ENCODE results near the gene GAD1. TPM values are rescaled to one million over a fixed set of nuclear protein-coding genes. Genes with fewer than 3 reads are reported as not detected.

GAD1 gene
- total RNA-seq: 58.2 TPM

DNA sequence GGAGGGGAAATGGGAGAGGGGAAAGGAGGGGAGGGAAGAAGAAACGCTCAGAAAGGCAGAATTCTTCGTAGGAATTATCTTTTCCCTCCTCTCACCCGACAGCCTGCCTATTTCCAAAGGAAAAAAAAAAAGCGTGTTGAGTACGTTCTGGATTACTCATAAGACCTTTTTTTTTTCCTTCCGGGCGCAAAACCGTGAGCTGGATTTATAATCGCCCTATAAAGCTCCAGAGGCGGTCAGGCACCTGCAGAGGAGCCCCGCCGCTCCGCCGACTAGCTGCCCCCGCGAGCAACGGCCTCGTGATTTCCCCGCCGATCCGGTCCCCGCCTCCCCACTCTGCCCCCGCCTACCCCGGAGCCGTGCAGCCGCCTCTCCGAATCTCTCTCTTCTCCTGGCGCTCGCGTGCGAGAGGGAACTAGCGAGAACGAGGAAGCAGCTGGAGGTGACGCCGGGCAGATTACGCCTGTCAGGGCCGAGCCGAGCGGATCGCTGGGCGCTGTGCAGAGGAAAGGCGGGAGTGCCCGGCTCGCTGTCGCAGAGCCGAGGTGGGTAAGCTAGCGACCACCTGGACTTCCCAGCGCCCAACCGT, at the start of gene GAD1:
TSS of gene GAD1 (plus strand) at position 384 of the 589 bp plus-strand sequence. CDS start 1,705 bp downstream, outside the sequence.
- DNase-seq: no peak

DNA sequence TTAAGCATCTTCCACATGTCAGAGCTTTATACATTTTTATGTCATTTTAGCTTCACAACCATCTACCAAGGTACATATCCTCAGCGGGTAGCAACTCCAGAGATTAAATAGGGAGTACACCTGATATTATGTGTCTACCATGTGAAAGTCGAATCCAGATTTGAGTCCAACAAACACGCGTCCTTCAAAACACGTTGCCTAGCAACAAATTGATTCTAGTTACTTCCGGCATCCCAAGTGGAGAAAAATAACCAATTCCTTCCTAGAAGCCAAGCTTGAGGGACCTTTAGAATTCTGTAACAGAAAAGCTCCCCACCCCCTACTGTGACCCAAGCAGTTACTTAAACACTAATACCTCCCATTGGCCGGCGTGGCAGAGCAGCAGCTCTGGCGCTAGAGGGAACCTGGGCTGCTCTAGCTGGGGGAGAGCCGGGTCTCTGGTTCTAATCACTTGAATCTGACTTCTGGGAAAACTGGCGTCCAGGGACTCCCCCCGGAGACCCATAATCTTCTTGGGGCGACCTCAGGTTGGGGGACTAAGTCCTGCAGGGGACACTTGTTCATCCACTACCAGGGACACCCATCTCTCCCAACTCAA, 46.6 kb upstream of the GAD1 start, which contains the start of gene ERICH2:
TSS of gene ERICH2 (plus strand) at position 371 of the 598 bp plus-strand sequence. CDS start 304 bp downstream, outside the sequence.
- no peak for DNase-seq

DNA sequence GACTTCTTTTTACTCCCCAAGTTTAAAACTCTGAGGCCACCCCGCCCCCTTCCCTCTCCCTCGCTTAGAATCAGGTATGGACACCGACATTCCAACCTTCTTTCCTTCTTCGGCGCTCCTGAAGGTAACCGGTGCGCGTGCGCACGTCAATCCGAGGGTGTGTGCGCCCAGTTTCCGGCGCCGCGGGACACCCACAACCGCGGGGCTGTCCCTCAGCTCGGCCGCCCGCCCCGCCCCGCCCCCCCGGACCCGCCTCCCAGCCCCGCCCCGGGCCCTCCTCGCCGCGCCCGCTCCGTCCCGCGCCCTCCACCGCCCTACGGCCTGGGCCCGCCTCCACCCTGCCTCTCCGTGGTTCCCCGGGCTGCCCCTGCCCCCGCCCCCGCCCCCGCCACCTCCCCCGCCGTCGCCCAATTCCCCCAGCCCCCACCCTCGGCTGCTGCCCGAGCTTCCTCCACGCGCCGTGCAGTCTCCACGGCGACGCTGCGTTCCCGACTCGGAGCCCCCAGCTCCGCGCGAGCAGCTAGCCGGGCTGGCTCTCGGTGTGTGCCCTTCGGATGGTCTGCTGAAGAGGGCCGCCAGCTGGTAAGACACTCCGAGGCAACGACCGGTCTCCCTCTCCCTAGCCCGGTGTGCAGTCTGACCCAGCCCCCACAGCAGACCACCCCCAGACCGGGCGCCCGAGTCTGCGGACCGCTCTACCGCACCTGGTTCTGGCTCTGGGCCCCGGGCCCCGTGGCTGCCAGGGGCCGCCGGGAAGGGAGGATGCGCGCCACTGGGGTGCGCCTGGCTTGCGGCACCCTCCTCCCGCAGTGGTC, 45.9 kb upstream of the GAD1 start:
- DNase-seq: peak; percentile 77

DNA sequence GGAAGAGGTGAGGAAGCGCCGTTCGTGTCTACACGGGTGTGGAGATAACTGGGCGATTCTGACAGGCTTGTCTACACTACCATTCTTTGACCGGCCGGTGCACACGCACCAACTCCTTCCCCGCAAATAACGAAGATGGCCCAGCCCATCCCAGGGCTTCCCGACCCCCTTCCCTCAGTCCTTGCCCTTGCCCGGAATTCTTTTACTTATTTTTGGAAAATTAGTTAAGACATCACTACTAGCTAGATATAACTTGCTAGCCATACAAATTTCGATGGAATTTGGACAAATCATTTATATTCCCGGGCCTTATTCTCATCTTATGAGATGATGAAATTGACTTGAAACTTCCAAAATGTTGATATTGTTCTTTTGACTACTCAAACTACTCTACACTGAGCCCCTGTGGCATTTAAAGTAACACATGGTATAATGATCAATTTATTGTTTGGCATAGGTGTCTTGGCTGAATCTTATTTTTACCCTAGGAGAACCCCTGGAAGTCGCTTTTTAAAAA, 45.2 kb upstream of the GAD1 start:
- no peak for DNase-seq

DNA sequence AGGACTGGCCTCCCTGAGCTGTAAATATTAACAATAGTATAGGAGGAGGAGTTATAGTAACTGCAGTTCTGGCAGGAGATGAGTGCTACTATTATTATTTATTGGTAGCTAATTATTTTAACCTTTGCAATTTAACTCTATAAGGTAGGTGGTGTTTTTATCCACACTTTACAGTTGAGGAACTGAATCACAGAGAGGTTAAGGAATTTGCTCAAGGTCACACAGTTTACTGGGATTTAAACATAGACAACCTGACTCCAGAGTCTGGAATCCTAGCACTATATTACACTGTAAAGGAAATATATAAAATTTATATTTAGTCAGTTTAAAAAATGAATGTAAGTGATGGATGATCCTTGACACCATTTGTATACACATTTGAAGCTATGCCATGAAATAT, 44.4 kb upstream of the GAD1 start:
- no peak for DNase-seq

DNA sequence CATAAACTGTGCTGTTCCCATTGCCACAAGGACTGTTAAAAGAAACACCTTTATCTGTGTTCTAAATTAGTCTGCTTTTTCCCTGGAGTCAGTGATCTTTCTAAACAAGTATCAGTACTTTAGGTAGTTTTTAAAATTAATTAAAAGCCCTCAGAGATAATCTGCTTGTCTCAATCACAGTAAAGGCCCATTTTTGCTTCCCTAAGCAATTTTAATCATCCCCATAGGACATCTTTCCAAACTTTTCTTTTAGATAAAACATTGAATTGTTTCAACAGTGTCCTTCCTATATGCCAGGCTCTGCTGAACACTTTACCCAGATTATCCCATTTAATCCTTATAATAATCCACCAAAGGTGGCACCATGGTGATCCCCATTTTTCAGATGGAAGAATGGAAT, 42.6 kb upstream of the GAD1 start:
- DNase-seq: no peak

DNA sequence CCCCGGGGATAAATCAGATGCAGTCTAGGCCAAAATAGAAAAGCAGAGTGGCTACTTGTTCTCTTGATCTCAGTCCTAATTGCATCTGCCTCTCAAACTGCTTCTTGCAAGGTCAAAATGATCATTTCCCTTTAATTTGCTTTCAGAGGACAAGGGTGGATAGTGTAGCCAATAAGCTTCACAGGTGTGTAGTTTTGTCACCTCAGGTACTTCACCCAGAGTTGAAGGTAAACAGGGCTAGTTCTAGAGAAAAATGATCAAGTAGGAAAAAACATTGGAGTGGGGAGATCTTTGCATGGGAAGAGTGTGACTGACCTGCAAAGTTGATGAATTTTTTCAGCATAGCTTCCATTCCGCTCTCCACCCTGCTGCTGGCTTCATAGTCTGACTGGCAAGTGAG, 37.8 kb upstream of the GAD1 start:
- DNase-seq: no peak

DNA sequence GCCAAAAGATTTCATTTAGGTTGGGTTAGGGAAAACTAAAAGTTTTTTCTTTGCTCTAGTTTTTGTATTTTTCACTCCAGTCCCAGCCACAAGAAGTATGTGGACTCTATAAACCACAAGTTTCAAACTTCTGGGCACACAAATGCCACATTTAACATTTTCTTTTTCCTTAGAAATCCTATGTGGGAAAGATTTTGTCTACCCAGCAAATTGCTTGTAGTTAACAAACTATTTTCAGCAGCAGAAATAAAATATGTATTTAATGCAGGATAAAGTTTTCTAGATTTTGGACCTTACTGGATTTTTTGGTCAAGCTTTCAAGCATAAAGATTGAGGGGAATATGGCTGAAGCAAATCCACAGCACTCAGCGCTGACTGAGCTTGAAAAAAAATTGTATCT, 37.4 kb upstream of the GAD1 start:
- DNase-seq: no peak

DNA sequence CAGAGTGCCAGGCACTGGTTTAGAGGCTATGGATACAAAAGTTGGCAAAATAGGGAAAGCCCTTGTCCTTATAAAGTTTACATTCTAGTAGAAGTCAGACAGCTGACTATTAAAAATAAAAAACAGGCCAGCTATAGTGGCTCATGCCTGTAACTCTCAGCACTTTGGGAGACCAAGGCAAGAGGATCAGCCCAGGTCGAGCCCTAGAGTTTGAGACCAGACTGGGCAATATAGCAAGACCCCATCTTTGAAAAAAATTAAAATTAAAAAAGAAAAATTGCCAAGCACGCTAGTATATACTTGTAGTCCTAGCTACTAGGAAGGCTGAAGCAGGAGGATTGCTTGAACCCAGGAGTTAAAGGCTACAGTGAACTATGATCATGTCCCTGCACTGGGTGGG, 34.0 kb upstream of the GAD1 start:
- no peak for DNase-seq

DNA sequence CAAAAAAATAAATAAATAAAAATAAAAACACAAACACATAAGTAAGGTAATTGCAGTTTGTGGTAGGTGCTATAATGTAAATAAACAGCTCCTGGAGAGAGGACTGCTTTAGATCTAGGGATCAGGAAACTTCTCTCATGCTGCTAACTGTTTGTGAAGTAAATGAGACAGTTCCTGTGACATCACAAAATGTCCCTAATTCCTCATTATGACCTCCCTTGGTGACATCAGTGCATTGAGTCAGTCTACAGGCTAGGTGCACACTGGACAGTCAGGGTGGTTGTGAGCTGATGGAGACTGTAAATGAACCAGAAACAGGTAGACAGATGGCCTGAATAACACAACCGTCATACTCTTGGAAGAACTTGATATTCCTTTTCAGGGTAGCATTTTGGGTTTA, 33.1 kb upstream of the GAD1 start:
- no peak for DNase-seq

DNA sequence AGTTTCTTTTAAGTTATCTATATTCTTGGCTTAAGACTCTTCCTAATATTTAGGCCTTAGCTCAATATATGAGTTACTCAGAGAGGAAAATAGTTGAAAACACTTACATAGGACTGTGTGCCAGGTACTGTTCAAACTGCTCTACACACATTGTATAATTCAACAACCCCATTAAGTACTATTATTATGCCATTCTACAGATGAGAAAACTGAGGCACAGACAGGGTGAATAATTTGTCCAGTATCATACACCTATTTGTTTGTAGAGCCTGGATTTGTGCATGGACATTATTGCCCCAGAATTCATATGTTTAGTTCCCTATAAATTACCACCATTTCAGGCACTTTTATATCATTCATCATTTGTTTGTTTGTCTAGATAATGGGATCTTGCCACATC, 17.7 kb upstream of the GAD1 start:
- DNase-seq: no peak

DNA sequence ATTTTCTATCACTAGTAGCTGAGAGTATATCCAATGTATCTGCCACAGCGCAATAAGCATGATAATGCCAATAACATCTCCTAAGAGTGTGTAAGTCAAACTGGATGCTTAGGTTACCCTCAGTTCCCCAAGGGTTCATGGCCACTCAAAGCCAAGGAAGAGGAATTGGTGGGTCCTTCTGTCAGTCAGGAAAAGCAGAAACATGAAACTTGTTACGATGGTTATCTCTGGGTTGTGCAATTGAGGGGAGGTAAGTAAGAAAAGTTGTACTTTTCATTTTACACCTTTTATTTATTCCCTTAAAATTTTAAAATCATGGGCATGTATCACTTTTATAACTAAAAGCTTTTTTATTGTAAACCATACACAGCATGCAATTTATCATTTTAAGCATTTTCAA, 10.1 kb upstream of the GAD1 start:
- no peak for DNase-seq

DNA sequence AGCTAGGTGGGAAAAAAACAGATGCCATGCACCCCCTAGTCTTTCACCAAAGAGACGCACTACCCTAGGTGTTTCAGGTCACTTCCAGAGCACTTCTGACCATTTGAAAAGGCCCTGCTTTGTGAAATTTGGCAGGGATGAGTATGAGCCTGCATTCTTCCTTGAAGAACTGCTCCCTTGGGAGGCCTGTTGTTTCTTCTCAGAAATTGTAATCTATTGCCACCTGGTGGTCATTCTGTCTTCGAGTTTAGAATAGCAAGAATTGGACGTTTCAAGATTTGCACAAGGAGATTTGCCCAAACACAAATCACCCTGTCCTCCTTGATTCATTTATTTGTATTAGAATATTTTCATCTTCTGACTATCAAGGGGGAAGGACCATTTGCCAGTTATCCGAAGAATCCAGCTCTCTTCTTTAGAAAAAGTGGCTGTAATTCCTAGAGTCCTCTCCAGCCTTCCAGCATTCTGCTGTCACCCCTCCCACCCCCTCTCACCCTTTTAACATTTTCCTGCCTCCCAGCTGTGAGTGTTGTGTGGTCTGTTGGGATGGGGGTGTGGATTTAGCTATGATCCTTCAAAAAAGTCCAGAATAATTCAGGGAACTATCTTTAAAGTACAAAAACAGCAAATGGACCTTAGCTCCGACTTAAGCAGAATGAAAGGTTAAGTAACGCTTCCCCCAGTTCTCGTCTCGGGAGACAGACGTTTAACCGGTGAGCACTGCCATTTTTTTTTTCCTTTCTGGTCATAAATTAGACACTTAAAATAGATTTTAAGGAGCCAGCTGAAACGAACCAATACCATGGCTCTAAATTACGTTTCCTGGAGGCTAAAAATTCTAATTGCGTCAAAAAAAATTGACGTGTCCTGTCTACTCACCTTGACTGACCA, 3.7 kb upstream of the GAD1 start:
- DNase-seq: no peak

DNA sequence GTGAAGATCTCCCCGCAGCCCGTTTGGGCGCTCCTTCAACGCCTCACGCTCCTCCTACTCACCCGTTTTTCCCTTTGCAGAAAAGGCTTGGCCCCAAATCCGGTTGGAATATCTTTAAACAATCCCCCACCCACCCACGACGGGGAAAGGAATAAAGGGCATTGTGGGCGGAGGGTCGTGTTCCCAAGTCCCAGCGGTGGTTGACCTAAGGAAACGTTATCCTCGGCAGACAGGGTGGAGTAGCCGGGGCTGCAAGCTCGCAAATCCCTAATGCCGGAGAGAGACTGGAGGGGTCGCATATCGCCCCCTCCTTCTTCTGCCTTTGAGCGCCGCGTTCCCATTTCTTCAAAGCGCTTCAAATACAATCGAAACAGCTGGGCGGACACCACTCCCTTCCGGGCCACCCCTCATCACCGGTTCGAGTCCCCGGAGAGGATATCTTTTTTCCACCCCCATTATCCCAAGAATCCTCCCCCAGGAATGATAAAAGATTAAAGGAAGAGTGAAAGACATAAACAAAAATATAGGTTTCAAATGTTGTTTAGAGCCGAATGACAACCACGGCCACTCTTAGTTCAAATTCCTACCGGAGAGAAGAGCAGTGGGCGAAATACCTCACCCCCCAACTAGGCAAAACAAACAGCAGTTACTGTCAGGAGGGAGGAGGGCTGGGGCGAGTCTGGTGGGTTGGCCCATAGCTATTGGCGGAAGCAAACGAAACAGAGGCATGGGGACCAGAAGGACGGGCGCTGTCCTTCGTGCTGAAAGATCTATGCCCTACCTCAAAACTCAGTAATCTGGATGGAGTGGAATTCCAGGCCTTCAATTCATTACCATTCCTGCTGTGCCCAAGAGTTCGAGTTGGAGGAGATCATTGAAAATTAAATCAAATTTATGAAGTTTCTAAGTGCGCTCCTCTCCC, 2.8 kb upstream of the GAD1 start:
- DNase-seq: no peak

DNA sequence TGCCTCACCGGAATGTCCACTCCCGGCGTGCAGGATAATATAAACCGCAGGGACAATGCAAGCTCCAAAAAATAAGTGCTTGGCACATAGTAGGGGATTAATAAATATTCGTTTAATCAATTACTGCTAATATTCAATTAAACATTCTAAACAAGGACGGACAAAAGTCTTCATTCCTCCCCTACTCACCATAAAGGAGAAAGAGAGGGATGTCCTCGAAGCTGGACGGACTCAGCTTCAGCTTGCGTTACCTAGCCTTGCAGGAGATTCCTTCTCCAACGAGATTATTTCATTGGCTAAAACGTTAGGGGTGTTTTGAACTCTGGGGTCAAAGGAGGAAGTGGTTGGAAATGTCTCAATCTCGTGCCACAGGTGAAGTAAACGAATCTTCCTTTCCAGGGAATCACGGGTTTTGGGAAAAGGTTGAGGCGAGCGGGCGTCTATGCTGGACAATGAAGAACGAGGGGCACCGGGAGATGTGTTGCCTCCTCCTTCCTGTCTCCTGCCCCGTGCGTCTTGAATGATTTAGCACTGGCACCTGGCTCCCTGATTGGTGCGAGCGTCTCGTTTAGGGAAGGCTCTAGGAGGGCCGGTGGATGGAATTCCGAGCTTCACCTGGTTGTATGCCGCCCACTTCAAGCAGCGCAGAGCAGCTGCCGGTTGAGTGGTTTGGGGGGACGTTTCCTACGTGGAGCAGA, 2.0 kb upstream of the GAD1 start:
- no peak for DNase-seq

DNA sequence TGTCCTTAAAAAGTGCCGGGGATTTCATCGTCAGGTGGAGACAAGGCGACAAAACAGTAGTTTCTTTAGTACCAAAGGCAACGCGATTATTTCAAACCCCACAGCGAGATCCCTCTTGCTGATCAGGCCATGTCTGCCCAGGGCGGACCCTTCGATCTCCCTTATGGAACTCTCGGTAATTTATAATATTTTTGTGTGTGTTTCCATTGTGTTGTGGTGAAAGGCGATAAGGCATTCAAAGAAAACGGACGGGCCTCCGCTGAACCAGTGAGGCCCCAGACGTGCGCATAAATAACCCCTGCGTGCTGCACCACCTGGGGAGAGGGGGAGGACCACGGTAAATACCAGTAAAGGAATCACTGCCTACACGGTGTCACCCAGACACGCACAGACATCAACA, 1.4 kb upstream of the GAD1 start:
- DNase-seq: no peak

DNA sequence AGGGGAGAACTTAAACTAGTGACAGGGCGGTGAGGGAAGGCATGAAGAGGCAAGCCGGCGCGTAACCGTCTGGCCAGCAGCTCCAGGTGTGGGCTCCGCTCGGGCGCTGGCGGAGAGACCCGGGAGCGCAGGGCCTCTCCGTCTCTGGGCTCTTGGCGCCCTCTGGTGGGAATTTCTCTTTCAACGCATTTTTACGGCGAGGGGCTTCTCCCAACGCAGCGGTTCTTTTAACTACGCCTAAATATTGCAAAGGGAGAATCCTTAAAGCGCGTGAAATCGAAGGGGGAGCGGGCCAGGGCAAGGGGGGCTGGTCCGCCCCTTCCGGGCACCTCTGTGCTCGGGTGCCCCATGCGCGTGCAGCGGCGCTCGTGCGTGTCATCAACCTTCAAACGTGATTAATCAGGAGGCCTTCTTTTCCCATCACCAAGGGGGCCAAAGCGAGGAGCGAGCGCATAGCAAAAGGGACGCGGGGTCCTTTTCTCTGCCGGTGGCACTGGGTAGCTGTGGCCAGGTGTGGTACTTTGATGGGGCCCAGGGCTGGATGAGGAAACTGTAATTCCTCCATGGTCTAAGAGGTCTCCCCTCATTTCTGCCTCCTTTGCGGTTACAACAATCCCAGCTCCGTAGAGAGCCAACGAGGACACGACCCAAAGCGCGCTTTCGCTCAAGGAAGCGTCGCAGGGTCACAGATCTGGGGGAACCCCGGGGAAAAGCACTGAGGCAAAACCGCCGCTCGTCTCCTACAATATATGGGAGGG, 762 bp upstream of the GAD1 start:
- no peak for DNase-seq

DNA sequence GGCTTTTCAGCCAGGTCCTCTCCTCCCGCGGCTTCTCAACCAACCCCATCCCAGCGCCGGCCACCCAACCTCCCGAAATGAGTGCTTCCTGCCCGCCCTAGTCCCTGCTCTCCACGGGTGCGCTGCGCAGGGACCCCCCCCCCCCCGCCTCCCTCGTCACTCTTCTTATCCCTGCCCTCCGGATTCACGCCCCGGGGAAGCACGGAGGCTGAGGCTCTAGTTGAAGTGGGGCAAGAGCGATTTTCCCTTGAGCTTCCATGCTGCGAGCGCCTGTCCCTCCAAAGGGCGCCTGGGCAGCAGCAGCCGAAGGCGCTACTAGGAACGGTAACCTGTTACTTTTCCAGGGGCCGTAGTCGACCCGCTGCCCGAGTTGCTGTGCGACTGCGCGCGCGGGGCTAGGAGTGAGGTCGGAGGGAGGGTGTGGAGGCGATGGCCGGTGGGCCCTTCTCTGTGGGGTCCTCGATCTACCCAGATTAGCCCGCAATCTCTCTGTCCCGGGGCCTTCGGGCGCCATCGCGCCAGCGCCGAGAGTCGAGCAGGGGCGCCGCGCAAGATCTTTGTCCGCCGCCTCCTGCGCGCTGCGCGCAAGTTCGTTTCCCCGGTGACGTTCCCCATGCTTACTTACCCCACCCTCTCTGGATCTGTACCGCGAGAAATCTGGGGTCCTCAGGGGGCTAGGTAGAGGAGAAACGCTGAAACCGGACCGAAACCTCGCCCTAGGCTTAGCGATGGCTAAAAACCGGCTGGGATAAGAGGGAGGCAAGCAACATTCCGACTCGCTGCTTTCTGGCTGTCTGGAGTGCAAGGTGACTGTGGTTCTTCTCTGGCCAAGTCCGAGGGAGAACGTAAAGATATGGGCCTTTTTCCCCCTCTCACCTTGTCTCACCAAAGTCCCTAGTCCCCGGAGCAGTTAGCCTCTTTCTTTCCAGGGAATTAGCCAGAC, 677 bp downstream of the GAD1 start:
- DNase-seq: no peak

Data from occipital lobe (tissue), 2 donors.